NCI-H2171 (cell line): ENCODE measurements around the gene RAB11FIP3.
"Not testable (repeated sequence)": the region's sequence is repeated elsewhere in the genome, so short reads cannot be mapped to it uniquely, and the experiment has no call there.

Source experiments
- DNase-seq: peaks from one replicate; lab custom pipeline; 2025; lab: John Stamatoyannopoulos, UW

RAB11FIP3 gene

DNA sequence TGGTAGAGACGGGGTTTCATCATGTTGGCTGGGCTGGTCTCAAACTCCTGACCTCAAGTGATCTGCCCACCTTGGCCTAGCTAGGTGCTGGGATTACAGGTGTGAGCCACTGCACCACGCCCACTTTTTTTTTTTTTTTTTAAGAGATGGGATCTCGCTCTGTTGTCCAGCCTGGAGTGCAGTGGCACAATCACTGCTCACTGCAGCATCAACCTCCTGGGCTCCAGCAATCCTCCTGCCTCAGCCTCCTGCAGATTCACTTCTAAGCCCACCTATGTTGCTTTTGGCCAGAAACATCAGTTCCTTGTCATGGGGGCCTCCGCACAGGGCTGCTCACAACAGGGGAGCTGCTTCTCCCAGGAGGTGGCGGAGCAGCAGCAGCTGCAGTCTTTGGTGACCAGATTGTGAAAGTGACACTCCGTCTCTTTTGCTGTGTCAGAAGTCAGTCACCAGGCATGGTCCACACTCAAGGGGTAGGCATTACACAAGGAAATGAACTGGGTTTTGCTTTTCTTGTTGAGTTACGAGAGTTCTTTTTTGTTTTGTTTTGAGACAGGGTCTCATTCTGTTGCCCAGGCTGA, 32.9 kb upstream of the RAB11FIP3 start:
- DNase-seq: no peak

DNA sequence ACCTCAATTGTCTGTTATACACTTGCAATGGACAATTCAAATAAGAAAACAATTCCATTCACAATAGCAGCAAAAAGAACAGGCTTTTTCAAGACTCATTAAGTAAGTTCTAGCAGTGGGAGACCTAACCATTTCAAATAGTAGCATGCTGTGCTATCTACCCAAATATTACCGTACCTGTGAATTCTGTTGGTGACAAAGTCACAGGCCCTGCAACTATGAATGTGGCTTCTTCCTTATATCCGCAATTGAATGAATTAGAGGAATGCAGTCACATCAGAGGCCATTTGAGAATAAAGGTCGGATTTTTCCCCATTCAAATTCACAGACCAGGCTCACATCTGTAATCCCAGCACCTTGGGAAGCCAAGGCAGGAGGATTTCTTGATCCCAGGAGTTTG, 29.2 kb upstream of the RAB11FIP3 start:
- no peak for DNase-seq

DNA sequence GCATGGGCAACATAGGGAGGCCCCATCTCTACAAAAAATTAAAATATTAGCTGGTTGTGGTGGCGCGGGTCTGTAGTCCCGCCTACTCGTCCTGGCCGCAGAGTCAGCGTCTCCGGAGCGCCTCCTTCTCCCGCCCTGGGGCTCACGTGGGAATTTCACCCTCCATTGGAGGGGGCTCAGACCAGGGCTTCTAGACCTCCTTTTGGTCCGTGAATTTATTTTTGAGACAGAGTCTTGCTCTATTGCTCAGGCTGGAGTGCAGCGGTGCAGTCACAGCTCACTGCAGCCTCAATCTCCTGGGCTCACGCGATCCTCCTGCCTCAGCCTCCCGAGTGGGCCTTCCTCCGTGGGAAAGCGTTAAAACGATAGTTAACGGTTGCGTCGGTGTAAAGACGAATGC, 28.8 kb upstream of the RAB11FIP3 start:
- peak; percentile 61 for DNase-seq

DNA sequence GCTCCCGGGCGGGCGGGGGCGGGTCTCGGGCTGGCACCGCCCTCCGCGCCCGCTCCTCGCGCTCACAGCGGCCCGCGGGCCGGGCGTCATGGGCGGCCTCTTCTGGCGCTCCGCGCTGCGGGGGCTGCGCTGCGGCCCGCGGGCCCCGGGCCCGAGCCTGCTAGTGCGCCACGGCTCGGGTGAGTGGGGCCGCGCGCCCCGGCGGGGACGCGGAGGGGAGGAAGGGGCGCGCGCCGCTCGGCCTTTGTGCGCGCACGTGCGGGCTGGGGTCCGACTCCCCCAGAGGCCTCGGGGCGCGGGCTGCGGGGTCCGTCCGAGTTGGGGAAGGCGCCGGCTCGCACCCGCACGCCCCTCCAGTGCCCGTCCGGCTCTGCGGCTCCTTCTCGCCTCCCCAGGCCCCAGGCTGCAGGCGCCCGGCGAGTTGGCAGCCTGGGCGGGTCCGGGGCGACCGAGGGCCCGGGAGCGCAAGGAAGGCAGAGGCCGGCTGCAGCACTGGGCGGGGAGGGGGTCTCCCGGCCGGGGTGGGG, 28.3 kb upstream of the RAB11FIP3 start, which contains the start of gene NME4:
Gene NME4, plus strand, starts transcription at position 65 of the 527 bp plus-strand sequence. Its CDS starts 24 bp downstream, at position 89.
- DNase-seq: no peak

DNA sequence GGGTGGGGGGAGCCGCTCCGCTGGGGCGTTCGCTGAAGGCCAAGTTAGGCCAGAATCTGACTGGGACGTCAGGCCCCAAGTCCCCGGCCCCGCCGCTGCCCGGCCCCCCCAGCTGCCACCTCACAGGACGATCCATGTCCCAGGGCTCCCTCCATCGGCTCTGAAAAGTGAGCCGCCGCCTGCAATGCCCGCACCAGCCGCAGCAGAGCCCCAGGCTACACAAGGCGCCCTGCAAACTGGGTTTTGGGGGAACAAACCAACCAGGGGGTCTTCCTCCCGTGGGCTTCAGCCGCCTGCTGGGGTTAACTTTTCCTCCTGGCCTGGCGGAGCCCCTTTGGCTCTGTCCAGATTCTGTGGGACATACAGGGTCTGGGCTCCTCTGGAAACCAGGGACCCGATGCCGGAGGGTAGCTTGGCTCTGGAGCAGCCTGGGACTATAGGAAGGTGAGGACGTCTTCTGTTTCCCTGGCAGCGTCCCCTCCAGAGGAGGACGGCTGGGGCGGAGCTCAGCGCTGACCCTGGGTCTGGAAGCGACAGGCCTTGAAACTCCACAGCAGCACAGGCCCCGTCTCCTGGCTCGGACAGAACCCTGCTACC, 27.6 kb upstream of the RAB11FIP3 start:
- DNase-seq: no peak

DNA sequence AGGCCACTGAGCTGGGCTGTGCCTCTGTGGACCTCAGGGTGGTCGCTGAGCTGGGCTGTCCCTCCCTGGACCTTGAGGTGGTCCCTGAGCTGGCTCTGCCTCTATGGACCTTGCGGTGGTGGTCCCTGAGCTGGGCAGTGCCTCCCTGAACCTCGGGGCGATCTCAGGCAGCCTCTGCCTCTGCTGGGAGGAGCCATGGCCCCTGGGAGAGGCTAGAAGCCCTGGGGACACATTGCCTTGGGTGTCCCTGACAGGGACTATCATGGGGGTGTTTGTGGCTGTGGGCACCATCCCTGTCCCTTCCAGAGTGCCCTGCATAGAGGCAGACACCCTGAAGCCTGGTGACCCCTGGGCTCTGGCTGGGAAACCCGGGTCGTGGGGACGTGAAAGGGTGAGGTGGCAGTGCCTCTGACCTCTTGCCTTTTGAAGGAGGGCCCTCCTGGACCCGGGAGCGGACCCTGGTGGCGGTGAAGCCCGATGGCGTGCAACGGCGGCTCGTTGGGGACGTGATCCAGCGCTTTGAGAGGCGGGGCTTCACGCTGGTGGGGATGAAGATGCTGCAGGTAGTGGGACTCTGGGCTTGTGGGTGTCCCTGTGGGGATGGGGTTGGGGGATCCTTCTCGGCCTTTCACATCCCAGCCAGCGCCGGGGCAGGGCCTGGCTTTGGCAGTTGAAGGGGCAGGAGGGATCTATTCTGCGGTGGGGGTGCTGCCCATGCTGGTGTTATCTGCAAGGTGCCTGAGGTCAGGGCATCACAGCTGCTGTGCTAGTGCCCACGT, 26.7 kb upstream of the RAB11FIP3 start:
- no peak for DNase-seq

DNA sequence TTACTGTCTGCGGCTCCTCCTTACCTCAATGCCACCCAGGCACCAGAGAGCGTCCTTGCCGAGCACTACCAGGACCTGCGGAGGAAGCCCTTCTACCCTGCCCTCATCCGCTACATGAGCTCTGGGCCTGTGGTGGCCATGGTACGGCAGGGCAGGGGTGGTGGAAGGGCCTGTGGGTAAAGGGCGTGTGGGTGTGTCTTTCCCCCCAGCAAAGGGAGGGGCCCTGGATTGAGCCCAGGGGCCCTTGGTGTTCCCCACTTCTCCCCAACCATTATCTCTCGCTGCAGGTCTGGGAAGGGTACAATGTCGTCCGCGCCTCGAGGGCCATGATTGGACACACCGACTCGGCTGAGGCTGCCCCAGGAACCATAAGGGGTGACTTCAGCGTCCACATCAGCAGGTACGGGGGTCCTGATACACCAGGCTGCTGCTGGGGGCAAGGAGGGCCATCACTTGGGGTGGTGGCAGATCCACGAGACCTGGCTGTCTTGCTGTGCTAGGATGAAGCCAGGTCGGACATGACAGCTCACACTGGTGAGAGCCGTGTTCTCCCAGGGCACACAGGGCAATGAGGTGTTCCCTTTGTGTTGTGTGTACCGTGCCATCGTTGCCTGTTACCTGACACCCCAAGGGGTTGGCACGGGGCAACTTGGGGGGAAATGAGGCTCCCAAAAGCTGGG, 26.0 kb upstream of the RAB11FIP3 start:
- no peak for DNase-seq

DNA sequence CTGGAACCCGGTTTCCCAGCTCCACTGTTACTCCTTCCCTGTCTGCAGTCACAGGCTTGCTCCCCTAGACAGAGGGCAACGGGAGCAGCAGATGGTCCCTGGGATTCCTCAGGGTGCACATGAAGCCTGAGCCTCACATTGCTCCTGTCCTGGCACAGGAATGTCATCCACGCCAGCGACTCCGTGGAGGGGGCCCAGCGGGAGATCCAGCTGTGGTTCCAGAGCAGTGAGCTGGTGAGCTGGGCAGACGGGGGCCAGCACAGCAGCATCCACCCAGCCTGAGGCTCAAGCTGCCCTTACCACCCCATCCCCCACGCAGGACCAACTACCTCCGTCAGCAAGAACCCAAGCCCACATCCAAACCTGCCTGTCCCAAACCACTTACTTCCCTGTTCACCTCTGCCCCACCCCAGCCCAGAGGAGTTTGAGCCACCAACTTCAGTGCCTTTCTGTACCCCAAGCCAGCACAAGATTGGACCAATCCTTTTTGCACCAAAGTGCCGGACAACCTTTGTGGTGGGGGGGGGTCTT, 25.3 kb upstream of the RAB11FIP3 start:
- DNase-seq: no peak

DNA sequence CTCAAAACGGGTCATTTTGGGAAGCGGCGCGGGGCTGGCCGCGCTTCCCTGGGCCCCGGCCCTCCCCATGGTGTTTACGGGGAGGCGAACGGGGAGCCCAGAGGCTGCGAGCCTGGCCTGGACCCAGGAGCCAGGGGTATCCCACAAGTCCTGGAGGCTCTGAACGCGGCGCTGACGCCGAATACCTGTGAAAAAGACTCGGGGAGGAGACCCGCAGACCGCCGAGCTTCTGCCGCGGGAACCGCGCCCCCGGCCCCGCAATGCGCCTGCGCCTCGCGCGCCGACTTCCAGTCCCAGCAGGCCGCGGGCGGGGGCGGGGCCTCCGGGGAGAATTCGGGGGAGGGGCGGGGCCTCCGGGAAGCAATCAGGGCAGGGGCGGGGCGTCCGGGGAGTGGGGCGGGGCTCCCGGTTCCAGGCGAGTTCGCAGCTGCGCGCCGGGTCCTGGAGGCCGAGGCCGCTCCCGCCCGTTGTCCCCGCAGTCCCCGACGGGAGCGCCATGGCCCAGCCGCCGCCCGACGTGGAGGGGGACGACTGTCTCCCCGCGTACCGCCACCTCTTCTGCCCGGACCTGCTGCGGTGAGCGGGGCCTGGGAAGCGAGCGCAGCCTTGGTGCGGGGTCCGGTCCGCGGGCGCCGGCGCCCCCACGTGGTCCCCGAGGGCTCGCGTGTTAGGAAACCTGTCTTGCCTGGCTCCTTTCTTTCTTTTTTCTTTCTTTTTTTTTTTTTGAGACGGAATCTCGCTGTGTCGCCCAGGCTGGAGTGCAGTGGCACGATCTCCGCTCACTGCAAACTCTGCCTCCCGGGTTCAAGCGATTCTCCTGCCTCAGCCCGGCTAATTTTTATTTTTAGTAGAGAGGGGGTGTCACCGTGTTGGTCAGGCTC, 23.7 kb upstream of the RAB11FIP3 start, which contains the start of gene DECR2:
Gene DECR2, plus strand, starts transcription at position 418 of the 881 bp plus-strand sequence. Its CDS starts 79 bp downstream, at position 497.
- peak; percentile 93 for DNase-seq

DNA sequence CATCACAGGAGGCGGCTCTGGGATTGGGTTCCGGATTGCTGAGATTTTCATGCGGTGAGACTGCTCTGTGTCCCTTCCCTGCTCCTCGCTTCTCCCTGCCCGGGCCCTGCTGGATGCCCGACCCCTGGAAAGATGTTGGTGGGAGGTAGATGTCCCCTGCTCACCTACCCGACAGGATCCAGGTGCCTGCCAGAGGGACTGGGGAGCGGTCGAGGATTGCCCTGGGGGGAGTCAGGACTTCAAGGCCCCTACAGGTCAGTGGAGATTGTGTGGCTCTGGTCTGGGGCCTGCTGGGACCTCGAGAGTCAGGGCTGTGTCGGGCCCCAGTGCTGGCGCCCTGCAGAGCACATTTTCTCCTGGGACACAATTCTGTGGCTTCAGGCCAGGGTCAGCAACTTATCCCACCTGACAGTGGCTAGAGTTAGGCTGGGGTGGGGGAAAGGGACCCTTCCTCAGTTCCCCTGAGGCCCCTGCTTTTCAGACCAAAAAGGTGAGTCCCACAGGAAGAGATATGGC, 20.4 kb upstream of the RAB11FIP3 start:
- DNase-seq: no peak

DNA sequence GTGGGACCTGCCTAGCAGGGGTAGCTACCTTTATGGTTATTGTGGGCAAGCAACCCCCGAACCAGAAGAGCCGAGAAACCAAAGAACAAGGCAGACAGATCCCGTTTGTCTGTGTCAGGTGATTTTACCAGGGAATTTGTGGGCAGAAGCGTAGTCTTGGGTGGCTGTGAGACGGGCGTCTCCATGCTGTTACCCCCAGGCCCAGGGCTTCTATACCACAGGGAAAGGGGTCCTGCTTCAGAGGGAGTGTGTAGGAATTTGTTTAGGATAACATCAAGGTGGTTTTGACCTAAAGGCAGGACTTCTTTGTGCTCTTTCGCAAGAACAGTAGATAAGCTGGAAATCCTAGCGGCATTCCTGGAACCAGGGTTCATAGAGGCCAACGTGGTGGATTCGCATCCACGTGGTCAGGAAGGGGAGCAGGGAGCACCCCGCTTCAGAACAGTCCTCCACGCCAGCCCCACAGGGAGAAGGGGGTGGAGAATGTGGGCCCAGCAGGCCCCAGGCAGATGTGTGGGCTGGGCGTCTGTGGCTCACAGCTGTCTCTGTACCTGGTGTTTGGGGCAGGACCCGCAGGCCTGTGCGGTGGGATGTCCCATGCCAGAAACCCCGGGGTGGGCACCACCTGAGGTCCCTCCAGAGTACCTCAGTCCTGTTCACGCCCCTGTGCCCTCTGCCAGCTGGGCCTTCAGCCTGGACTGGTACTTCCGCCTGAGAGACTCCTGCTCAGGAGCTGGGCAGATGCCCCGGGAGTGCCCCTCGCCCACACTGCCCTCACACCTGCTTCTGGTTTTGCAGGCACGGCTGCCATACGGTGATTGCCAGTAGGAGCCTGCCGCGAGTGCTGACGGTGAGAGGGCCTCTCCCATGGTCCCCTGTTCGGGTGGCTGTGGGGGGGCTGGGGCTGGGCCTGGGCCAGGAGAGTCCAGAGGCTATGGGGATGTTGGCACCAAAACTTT, 19.6 kb upstream of the RAB11FIP3 start:
- DNase-seq: no peak

DNA sequence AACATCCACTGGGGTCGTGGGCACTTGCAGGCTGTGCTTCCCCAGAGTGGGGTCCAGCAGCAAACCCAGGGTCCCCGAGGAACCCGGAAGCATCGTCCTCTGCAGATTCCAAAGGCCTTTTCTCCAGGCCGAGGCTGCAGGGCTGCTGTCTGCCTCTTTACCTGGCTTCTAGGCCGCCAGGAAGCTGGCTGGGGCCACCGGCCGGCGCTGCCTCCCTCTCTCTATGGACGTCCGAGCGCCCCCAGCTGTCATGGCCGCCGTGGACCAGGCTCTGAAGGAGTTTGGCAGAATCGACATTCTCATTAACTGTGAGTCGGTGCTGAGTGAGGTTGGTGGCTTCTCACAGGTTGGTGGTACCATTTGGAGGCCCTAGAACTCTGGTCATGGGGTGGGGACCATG, 18.2 kb upstream of the RAB11FIP3 start:
- DNase-seq: no peak

DNA sequence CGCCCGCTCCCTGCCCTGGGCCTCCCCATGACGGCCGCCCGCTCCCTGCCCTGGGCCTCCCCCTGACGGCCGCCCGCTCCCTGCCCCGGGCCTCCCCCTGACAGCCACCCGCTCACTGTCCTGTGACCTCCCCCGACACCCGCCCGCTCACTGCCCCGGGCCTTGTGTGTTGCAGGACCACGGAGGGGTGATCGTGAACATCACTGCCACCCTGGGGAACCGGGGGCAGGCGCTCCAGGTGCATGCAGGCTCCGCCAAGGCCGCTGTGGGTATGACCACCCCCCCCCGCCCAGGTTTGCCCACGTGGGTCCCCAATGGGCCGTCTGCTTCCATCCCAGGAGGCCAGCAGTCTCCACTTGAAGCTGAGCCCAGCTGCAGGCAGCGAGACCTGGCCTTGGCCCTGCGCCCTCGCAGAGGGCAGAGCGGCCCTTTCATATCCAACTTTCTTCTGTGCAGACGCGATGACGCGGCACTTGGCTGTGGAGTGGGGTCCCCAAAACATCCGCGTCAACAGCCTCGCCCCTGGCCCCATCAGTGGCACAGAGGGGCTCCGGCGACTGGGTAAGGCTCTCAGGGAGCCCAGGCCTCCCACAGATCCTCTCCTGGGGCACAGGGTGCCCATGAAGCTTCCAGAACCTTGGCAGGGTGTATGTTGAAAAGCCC, 14.8 kb upstream of the RAB11FIP3 start:
- DNase-seq: no peak

DNA sequence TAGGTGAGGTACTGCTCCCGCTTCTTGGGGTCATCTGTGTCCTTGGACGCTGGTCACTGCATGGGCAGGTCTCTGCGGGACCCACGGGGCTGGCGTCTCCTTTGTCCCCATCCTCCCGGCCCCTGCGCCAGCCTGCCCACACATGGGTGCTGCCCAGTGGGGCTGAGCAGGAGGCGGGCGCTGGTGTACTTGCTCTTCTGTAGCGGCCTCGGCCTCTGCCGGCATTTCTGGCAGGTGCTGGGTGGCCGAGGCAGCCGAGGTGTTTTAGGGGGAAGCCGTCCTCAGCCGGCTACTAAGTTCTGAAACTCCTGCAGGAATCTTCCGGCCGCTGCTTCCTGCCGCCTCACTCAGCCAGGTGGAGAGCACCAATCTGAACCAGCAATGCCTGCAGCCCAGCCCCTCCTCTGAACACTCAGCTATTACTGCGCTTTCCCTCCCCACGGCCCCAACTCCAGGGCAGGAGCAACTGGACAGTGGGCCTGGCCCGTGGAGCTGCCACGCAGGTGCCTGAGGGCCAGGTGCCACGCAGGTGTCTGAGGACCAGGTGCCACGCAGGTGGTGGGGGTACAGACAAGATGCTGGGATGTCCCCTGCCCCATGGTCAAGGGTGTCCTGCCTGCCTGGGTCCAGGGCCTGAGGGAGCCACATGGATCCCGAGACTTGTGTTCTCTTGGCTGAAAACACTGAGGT, 13.7 kb upstream of the RAB11FIP3 start:
- no peak for DNase-seq

DNA sequence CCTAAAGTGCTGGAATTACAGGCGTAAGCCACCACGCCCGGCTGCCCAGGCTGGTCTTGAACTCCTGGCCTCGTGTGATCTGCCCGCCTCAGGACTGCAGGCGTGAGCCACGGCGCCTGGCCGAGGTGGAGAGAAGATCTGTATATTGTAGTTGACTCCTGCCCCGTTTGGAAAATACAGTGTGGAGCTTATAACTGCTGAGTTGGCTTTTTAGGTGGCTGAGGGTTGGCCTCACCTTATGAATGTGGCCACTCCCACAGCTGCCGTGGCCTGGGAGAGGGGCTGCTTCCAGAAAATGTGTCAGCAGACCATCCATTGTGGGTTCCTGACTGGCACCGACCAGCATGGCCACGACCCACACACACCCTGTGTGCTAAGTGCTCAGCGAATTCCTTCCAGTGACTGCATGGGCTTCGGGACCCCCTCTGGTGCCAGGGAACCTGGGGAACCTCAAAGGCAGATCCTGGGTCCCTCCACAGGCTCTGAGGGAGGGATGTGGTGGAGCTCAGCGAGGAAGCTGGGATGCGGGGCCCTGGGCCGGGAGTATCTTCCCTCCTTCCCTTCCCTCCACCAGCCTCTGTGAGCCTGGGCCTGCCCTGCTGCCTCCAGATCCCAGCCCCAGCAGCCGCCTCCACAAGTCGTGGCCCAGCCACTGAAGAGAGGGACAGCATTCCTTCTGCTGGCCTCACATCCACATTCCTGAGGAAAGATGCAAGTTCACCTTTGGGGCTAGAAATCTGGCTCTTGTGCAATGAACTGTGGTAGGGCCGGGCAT, 10.9 kb upstream of the RAB11FIP3 start:
- no peak for DNase-seq

DNA sequence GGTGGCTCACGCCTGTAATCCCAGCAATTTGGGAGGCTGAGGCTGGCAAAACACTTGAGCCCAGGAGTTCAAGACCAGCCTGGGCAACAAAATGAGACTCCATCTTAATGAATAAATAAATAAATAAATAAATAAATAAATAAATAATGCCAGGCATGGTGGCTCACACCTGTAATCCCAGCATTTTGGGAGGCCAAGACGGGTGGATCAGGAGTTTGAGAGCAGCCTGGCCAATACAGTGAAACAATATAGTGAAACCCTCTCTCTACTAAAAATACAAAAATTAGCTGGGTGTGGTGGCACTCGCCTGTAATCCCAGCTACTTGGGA, 10.3 kb upstream of the RAB11FIP3 start:
- not testable (repeated sequence) for DNase-seq

DNA sequence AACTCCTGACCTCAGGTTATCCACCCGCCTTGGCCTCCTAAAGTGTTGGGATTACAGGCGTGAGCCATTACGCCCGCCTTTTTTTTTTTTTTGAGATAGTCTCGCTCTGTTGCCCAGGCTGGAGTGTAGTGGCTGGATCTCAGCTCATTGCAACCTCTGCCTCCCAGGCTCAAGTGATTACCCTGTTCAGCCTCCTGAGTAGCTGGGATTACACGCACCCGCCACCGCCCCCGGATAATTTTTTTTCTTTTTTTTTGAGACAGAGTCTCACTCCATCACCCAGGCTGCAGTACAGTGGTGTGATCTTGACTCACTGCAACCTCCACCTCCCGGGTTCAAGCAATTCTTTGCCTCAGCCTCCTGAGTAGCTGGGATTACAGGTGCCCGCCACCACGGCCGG, 3.3 kb upstream of the RAB11FIP3 start:
- not testable (repeated sequence) for DNase-seq
